ENCODE measurements around the gene TBX5.

Gene TBX5

GRCh38 chr12:114341635-114342034 lies 64.3 kb downstream of the TBX5 start:
- Histone ChIP-seq H3K27me3 (ENCODE audit: control insufficient read depth in 1 of 2, insufficient read depth in 1 of 2, low read length in 2 of 2) (peaks cover 0 to 21% of the 10 kb centered on the region in 2 experiments), H3K27ac (ENCODE audit: low read length, poor library complexity, severe bottlenecking) (no peak overlapping the region), H3K23ac (ENCODE audit: low read length in 2 of 2) (no peak overlapping the region), H3K4me3 (ENCODE audit: insufficient read depth in 1 of 2, low read depth in 1 of 2, low read length in 2 of 2) (no peak overlapping the region), H2BK5ac (ENCODE audit: low read depth, low read length, poor library complexity, severe bottlenecking) (no peak overlapping the region), H4K8ac (ENCODE audit: low read length) (no peak overlapping the region), H3K14ac (ENCODE audit: low read length in 2 of 2) (no peak overlapping the region), H3K4me1 (ENCODE audit: control insufficient read depth, insufficient read depth, low read depth, low read length) (no peaks in the 10 kb centered on the region), H3K9ac (ENCODE audit: low read length) (no peak overlapping the region), H2AFZ (ENCODE audit: low read depth, low read length) (no peak overlapping the region), H3K79me1 (replicated peaks; ENCODE audit: low read length, poor library complexity, severe bottlenecking) (no peaks in the 10 kb centered on the region), H2BK12ac (ENCODE audit: low read length in 2 of 2) (no peak overlapping the region), H3K18ac (ENCODE audit: low read depth in 1 of 2, low read length in 2 of 2) (no peak overlapping the region), H4K91ac (ENCODE audit: low read length) (no peak overlapping the region), H3K4ac (ENCODE audit: low read depth in 1 of 2, low read length in 2 of 2) (no peak overlapping the region), H3K9me3 (ENCODE audit: control insufficient read depth, low read length) (peaks cover 15% of the 10 kb centered on the region), H2BK120ac (ENCODE audit: low read depth, low read length) (no peak overlapping the region), H3K36me3 (ENCODE audit: control insufficient read depth in 1 of 2, insufficient read depth in 2 of 2, low read depth in 1 of 2, low read length in 2 of 2) (no peaks in the 10 kb centered on the region), H3K4me2 (ENCODE audit: low read length, poor library complexity, severe bottlenecking) (no peak overlapping the region), H2AK5ac (ENCODE audit: low read length, severe bottlenecking) (no peak overlapping the region), H2BK15ac (ENCODE audit: low read depth, poor library complexity, severe bottlenecking) (no peak overlapping the region)
- DNase-seq = no peak
- WGBS = 66% methylated on average over 6 of the region's 6 CpGs

GRCh38 chr12:114340231-114340630 lies 65.7 kb downstream of the TBX5 start:
- WGBS = 16% methylated on average over 1 of the region's 3 CpGs
- Histone ChIP-seq H2AK5ac (ENCODE audit: low read length, severe bottlenecking) (no peak overlapping the region), H3K4me3 (ENCODE audit: insufficient read depth in 1 of 2, low read depth in 1 of 2, low read length in 2 of 2) (peak overlapping the region in 1 of 2 experiments; percentile 48), H3K18ac (ENCODE audit: low read depth in 1 of 2, low read length in 2 of 2) (no peak overlapping the region), H3K79me1 (replicated peaks; ENCODE audit: low read length, poor library complexity, severe bottlenecking) (no peaks in the 10 kb centered on the region), H3K23ac (ENCODE audit: low read length in 2 of 2) (no peak overlapping the region), H3K27ac (ENCODE audit: low read length, poor library complexity, severe bottlenecking) (no peak overlapping the region), H4K8ac (ENCODE audit: low read length) (no peak overlapping the region), H3K4ac (ENCODE audit: low read depth in 1 of 2, low read length in 2 of 2) (no peak overlapping the region), H3K4me2 (ENCODE audit: low read length, poor library complexity, severe bottlenecking) (no peak overlapping the region), H2BK5ac (ENCODE audit: low read depth, low read length, poor library complexity, severe bottlenecking) (no peak overlapping the region), H2BK120ac (ENCODE audit: low read depth, low read length) (no peak overlapping the region), H3K9ac (ENCODE audit: low read length) (peak overlapping the region; percentile 17), H2BK15ac (ENCODE audit: low read depth, poor library complexity, severe bottlenecking) (no peak overlapping the region), H3K9me3 (ENCODE audit: control insufficient read depth, low read length) (peaks cover 15% of the 10 kb centered on the region), H4K91ac (ENCODE audit: low read length) (no peak overlapping the region), H2AFZ (ENCODE audit: low read depth, low read length) (no peak overlapping the region), H3K4me1 (ENCODE audit: control insufficient read depth, insufficient read depth, low read depth, low read length) (no peaks in the 10 kb centered on the region), H2BK12ac (ENCODE audit: low read length in 2 of 2) (no peak overlapping the region), H3K27me3 (ENCODE audit: control insufficient read depth in 1 of 2, insufficient read depth in 1 of 2, low read length in 2 of 2) (peaks cover 0 to 25% of the 10 kb centered on the region in 2 experiments), H3K14ac (ENCODE audit: low read length in 2 of 2) (no peak overlapping the region), H3K36me3 (ENCODE audit: control insufficient read depth in 1 of 2, insufficient read depth in 2 of 2, low read depth in 1 of 2, low read length in 2 of 2) (no peaks in the 10 kb centered on the region)
- DNase-seq = no peak

- H3K27ac ChIP-seq (ENCODE audit: low read length, poor library complexity, severe bottlenecking) = no peak overlapping the region
- DNase-seq = no peak
- 42% methylated on average over 2 of the region's 2 CpGs for WGBS
Measured at GRCh38 chr12:114339626-114340025, 66.3 kb downstream of the TBX5 start.

GRCh38 chr12:114335607-114336006 lies 70.3 kb downstream of the TBX5 start:
- Histone ChIP-seq H3K4ac (ENCODE audit: low read depth in 1 of 2, low read length in 2 of 2) (no peak overlapping the region), H2BK5ac (ENCODE audit: low read depth, low read length, poor library complexity, severe bottlenecking) (no peak overlapping the region)

More at GRCh38 chr12:114339626-114340025, 66.3 kb downstream of the TBX5 start:
- Histone ChIP-seq H3K4ac (ENCODE audit: low read depth in 1 of 2, low read length in 2 of 2) (no peak overlapping the region), H2BK120ac (ENCODE audit: low read depth, low read length) (no peak overlapping the region), H3K23ac (ENCODE audit: low read length in 2 of 2) (no peak overlapping the region), H3K14ac (ENCODE audit: low read length in 2 of 2) (no peak overlapping the region), H2AFZ (ENCODE audit: low read depth, low read length) (no peak overlapping the region), H2BK12ac (ENCODE audit: low read length in 2 of 2) (no peak overlapping the region), H2BK15ac (ENCODE audit: low read depth, poor library complexity, severe bottlenecking) (no peak overlapping the region), H3K36me3 (ENCODE audit: control insufficient read depth in 1 of 2, insufficient read depth in 2 of 2, low read depth in 1 of 2, low read length in 2 of 2) (no peaks in the 10 kb centered on the region), H3K18ac (ENCODE audit: low read depth in 1 of 2, low read length in 2 of 2) (no peak overlapping the region), H3K4me2 (ENCODE audit: low read length, poor library complexity, severe bottlenecking) (no peak overlapping the region), H3K79me1 (replicated peaks; ENCODE audit: low read length, poor library complexity, severe bottlenecking) (no peaks in the 10 kb centered on the region), H2AK5ac (ENCODE audit: low read length, severe bottlenecking) (no peak overlapping the region), H3K9ac (ENCODE audit: low read length) (peak overlapping the region; percentile 17), H3K4me3 (ENCODE audit: insufficient read depth in 1 of 2, low read depth in 1 of 2, low read length in 2 of 2) (peak overlapping the region in 1 of 2 experiments; percentile 48), H3K9me3 (ENCODE audit: control insufficient read depth, low read length) (peaks cover 15% of the 10 kb centered on the region), H4K8ac (ENCODE audit: low read length) (no peak overlapping the region), H2BK5ac (ENCODE audit: low read depth, low read length, poor library complexity, severe bottlenecking) (no peak overlapping the region), H4K91ac (ENCODE audit: low read length) (no peak overlapping the region), H3K4me1 (ENCODE audit: control insufficient read depth, insufficient read depth, low read depth, low read length) (no peaks in the 10 kb centered on the region), H3K27me3 (ENCODE audit: control insufficient read depth in 1 of 2, insufficient read depth in 1 of 2, low read length in 2 of 2) (peaks cover 0 to 27% of the 10 kb centered on the region in 2 experiments)

More at GRCh38 chr12:114335607-114336006, 70.3 kb downstream of the TBX5 start:
- Histone ChIP-seq H3K27ac (ENCODE audit: low read length, poor library complexity, severe bottlenecking) (no peak overlapping the region), H3K36me3 (ENCODE audit: control insufficient read depth in 1 of 2, insufficient read depth in 2 of 2, low read depth in 1 of 2, low read length in 2 of 2) (no peaks in the 10 kb centered on the region), H3K23ac (ENCODE audit: low read length in 2 of 2) (no peak overlapping the region), H3K14ac (ENCODE audit: low read length in 2 of 2) (no peak overlapping the region), H3K27me3 (ENCODE audit: control insufficient read depth in 1 of 2, insufficient read depth in 1 of 2, low read length in 2 of 2) (peaks cover 0 to 14% of the 10 kb centered on the region in 2 experiments), H3K4me2 (ENCODE audit: low read length, poor library complexity, severe bottlenecking) (no peak overlapping the region), H2BK120ac (ENCODE audit: low read depth, low read length) (no peak overlapping the region), H3K9ac (ENCODE audit: low read length) (no peak overlapping the region), H3K4me1 (ENCODE audit: control insufficient read depth, insufficient read depth, low read depth, low read length) (no peaks in the 10 kb centered on the region), H4K91ac (ENCODE audit: low read length) (no peak overlapping the region), H2AFZ (ENCODE audit: low read depth, low read length) (no peak overlapping the region), H3K18ac (ENCODE audit: low read depth in 1 of 2, low read length in 2 of 2) (no peak overlapping the region), H3K9me3 (ENCODE audit: control insufficient read depth, low read length) (peaks cover 8% of the 10 kb centered on the region), H4K8ac (ENCODE audit: low read length) (no peak overlapping the region), H2BK12ac (ENCODE audit: low read length in 2 of 2) (no peak overlapping the region), H2BK15ac (ENCODE audit: low read depth, poor library complexity, severe bottlenecking) (no peak overlapping the region), H3K4me3 (ENCODE audit: insufficient read depth in 1 of 2, low read depth in 1 of 2, low read length in 2 of 2) (no peak overlapping the region), H2AK5ac (ENCODE audit: low read length, severe bottlenecking) (no peak overlapping the region), H3K79me1 (replicated peaks; ENCODE audit: low read length, poor library complexity, severe bottlenecking) (no peaks in the 10 kb centered on the region)
- WGBS = 7% methylated on average over 3 of the region's 5 CpGs
- DNase-seq = no peak
